ENCODE measurements around the gene RSPO1. TPM values are rescaled to one million over a fixed set of nuclear protein-coding genes. Genes with fewer than 3 reads are reported as not detected.

The RSPO1 gene
- total and polyA plus RNA-seq, 10 of the 15 experiments (the other 5 are each of a cell fraction or from before 2014, with no cell fraction given), result not detected

DNA sequence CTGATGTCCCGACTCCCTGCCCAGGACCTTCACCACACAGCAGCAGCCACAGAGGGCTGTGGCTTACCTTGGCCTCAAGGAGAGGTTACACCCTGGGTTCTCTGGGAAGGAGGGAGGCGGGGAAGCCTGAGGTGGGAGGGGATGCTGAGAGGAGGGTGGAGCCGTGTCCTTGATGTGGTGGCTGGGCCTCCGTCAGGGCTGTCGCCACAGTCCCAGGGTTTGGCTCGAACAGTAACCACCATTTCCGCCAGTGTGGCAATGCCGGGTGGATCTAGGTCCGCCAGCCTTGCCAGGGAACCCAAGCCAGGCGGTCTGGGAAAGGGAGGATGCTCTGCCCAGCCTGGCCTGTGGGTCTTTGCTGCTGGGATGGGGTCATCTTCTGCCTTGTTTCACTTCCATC lies 39.2 kb upstream of the RSPO1 start:
- Histone ChIP-seq H2AFZ (ENCODE audit: control insufficient read depth, low read depth, low read length) (no peak overlapping the region), H3K79me2 (ENCODE audit: control insufficient read depth, insufficient read depth, low read length) (no peaks in the 10 kb centered on the region), H3K9ac (ENCODE audit: control insufficient read depth, insufficient read depth, low read length) (no peak overlapping the region), H4K20me1 (ENCODE audit: control insufficient read depth, insufficient read depth) (no peaks in the 10 kb centered on the region), H3K4me2 (ENCODE audit: control insufficient read depth, insufficient read depth) (no peak overlapping the region), H3K4me1 (ENCODE audit: control insufficient read depth, insufficient read depth, low read length) (peaks cover 27% of the 10 kb centered on the region), H3K27me3 (replicated peaks in 1 of 2; ENCODE audit: control insufficient read depth in 2 of 2, insufficient read depth in 2 of 2, low read length in 1 of 2) (no peaks in the 10 kb centered on the region), H3K4me3 (no peak overlapping the region), H3K9me3 (replicated peaks; ENCODE audit: control insufficient read depth, insufficient read depth, low read length) (no peaks in the 10 kb centered on the region), H3K36me3 (ENCODE audit: control insufficient read depth in 2 of 2, insufficient read depth in 2 of 2, low read length in 1 of 2) (no peaks in the 10 kb centered on the region), H3K27ac (ENCODE audit: control insufficient read depth, insufficient read depth) (no peak overlapping the region)
- in situ Hi-C loops (cut with MboI), result no loop called here
- intact Hi-C loops (cut with micrococcal nuclease; ENCODE audit: unreplicated experiment), result no loop called here
- no TSS peak for BruUV-seq (replicated peaks)
- CTCF ChIA-PET, result interaction anchor here (1.8 to 21.1 kb wide), 3 partner anchors 10 to 72 kb away, joined by 3 to 521 read pairs (median 33); partner anchors contain the start of gene GNL2
- SMC1A ChIA-PET (ENCODE audit: uncharacterized antibody, unreplicated experiment), result interaction anchor here (0.6 to 13.6 kb wide), 5 partner anchors 7 to 302 kb away, joined by 3 to 245 read pairs (median 5); partner anchors contain the start of gene GNL2
- TF ChIP-seq POLR2A (IDR thresholded peaks at IDR 0.05; ENCODE audit: low read depth, low read length), result no peak
- TF ChIP-seq, protein P1, sequence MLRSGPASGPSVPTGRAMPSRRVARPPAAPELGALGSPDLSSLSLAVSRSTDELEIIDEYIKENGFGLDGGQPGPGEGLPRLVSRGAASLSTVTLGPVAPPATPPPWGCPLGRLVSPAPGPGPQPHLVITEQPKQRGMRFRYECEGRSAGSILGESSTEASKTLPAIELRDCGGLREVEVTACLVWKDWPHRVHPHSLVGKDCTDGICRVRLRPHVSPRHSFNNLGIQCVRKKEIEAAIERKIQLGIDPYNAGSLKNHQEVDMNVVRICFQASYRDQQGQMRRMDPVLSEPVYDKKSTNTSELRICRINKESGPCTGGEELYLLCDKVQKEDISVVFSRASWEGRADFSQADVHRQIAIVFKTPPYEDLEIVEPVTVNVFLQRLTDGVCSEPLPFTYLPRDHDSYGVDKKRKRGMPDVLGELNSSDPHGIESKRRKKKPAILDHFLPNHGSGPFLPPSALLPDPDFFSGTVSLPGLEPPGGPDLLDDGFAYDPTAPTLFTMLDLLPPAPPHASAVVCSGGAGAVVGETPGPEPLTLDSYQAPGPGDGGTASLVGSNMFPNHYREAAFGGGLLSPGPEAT (IDR thresholded peaks at IDR 0.05; ENCODE audit: low read depth), result no peak
- TF ChIP-seq TARDBP (IDR thresholded peaks at IDR 0.05; ENCODE audit: borderline replicate concordance), result no peak
- TF ChIP-seq JUNB (IDR thresholded peaks at IDR 0.05), result no peak
- TF ChIP-seq ZSCAN29 (IDR thresholded peaks at IDR 0.05), result no peak
- no peak for TF ChIP-seq BMI1 (IDR thresholded peaks at IDR 0.05; ENCODE audit: borderline replicate concordance)
- TF ChIP-seq, protein P2, sequence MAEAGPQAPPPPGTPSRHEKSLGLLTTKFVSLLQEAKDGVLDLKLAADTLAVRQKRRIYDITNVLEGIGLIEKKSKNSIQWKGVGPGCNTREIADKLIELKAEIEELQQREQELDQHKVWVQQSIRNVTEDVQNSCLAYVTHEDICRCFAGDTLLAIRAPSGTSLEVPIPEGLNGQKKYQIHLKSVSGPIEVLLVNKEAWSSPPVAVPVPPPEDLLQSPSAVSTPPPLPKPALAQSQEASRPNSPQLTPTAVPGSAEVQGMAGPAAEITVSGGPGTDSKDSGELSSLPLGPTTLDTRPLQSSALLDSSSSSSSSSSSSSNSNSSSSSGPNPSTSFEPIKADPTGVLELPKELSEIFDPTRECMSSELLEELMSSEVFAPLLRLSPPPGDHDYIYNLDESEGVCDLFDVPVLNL (IDR thresholded peaks at IDR 0.05; ENCODE audit: low read depth, low read length), result no peak
- TF ChIP-seq BRCA1 (IDR thresholded peaks at IDR 0.05; ENCODE audit: low read depth, low read length), result no peak
- no peak for TF ChIP-seq MTA3 (IDR thresholded peaks at IDR 0.05; ENCODE audit: borderline replicate concordance, low read length)
- TF ChIP-seq TCF12 (IDR thresholded peaks at IDR 0.05; ENCODE audit: low read depth, low read length), result no peak
- no peak for TF ChIP-seq FOXK2 (IDR thresholded peaks at IDR 0.05)
- no peak for TF ChIP-seq FOXM1 (IDR thresholded peaks at IDR 0.05; ENCODE audit: low read depth, low read length)
- TF ChIP-seq, protein P3, sequence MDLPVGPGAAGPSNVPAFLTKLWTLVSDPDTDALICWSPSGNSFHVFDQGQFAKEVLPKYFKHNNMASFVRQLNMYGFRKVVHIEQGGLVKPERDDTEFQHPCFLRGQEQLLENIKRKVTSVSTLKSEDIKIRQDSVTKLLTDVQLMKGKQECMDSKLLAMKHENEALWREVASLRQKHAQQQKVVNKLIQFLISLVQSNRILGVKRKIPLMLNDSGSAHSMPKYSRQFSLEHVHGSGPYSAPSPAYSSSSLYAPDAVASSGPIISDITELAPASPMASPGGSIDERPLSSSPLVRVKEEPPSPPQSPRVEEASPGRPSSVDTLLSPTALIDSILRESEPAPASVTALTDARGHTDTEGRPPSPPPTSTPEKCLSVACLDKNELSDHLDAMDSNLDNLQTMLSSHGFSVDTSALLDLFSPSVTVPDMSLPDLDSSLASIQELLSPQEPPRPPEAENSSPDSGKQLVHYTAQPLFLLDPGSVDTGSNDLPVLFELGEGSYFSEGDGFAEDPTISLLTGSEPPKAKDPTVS (IDR thresholded peaks at IDR 0.05; ENCODE audit: low read depth, low read length), result no peak
- no peak for TF ChIP-seq ZZZ3 (IDR thresholded peaks at IDR 0.05; ENCODE audit: control insufficient read depth, insufficient read length, low read depth)
- DNase-seq (ENCODE audit: low read depth, low spot score) (no peak), FAIRE-seq (no peak), ATAC-seq (no peak)
- POLR2A ChIA-PET, result no interaction called here
- 70% methylated on average over 10 of the region's 10 CpGs for WGBS (ENCODE audit: insufficient coverage, insufficient replicate concordance, low lambda C conversion rate, missing lambda C conversion rate)
- RAD21 ChIA-PET (ENCODE audit: unreplicated experiment), result interaction anchor here (5.5 kb wide), 1 partner anchor 72 kb away, joined by 31 read pairs; no protein-coding TSS in a partner anchor
